Heart right ventricle (tissue), 16 donors: Measurements from ENCODE around the gene MOCOS. TPM values are rescaled to one million over a fixed set of nuclear protein-coding genes. Genes with fewer than 3 reads are reported as not detected.

ENCODE experiments used
- ATAC-seq, 8 donors: fragments of 200-7000 bp; cut with Tn5 transposase; one replicate each; pipeline ENCODE4 v1.9.1; 2020; ENCODE audit warnings: mild to moderate bottlenecking in 8 of 8, moderate library complexity in 8 of 8, moderate number of reproducible peaks in 1 of 8
- DNase-seq, 2 donors: peaks; one replicate each; pipeline ENCODE4 v3.0.0-alpha.2; 2020
- H3K27ac ChIP-seq, 10 donors: fragments of 200-600 bp; sonication (generic) in 2 of 10; one replicate each; pipeline versions ENCODE4 v1.5.0 to v1.8.0; 2020 to 2022; ENCODE audit warnings: mild to moderate bottlenecking in 3 of 10
- H3K27me3 ChIP-seq, 7 donors: fragments of 200-600 bp; one replicate each; pipeline ENCODE4 v1.8.0; 2021 to 2022; ENCODE audit warnings: mild to moderate bottlenecking in 2 of 7
- H3K36me3 ChIP-seq, 9 donors: fragments of 200-600 bp; sonication (generic) in 1 of 9; one replicate each; pipeline versions ENCODE4 v1.5.0 to v1.8.0; 2020 to 2022; ENCODE audit warnings: mild to moderate bottlenecking in 2 of 9
- H3K4me1 ChIP-seq, 9 donors: fragments of 200-600 bp; sonication (generic) in 1 of 9; one replicate each; pipeline versions ENCODE4 v1.5.0 to v1.8.0; 2020 to 2022; ENCODE audit warnings: mild to moderate bottlenecking in 4 of 9
- H3K4me3 ChIP-seq, 10 donors: fragments of 200-600 bp; sonication (generic) in 2 of 10; one replicate each; pipeline versions ENCODE4 v1.5.0 to v1.8.0; 2020 to 2022; ENCODE audit warnings: mild to moderate bottlenecking in 7 of 10, moderate library complexity in 2 of 10
- H3K9me3 ChIP-seq, 11 donors: fragments of 200-600 bp in 10 of 11; sonication (generic) in 2 of 11; one replicate each; pipeline versions ENCODE4 v1.5.0 to v1.8.0; 2013 to 2022; ENCODE audit warnings: mild to moderate bottlenecking in 2 of 11, control low read depth in 1 of 11, moderate library complexity in 1 of 11
- CTCF ChIP-seq, 9 donors: fragments of 200-600 bp; sonication (generic) in 2 of 9; IDR thresholded peaks; one replicate each; pipeline versions ENCODE4 v1.5.0 to v1.8.0; 2021 to 2022; ENCODE audit warnings: antibody characterized with exemption in 9 of 9, mild to moderate bottlenecking in 5 of 9, moderate library complexity in 1 of 9
- WGBS, 2 donors: extraction: QIAGEN DNeasy Blood & Tissue Kit; methylation state at CpG; one replicate each; pipeline ENCODE4 v1.1.7; 2013; ENCODE audit warnings: inconsistent platforms in 1 of 2; 5-methylcytosine and 5-hydroxymethylcytosine counted together
- intact Hi-C, 10 donors: fragments of 100-400 bp; cut with DNase I; formaldehyde crosslinking; loops; one replicate each; pipeline versions ENCODE4 v1.11.1 to v1.14.2; 2022
- polyA plus RNA-seq, 2 donors: library from polyadenylated mRNA; stranded (reverse); fragments of 200-250 nt; gene quantifications; one replicate each; pipeline ENCODE4 v1.2.3, GENCODE V29; 2013
- total RNA-seq, 10 donors: library from RNA; stranded (reverse); fragmentation: NEBNext Ultra II Directional in 3 of 10; extraction: Animal tissue kit (Norgen Biotek cat#: 25700) in 3 of 10; gene quantifications; one replicate each; pipeline versions ENCODE4 v1.2.1 to v1.2.4, GENCODE V29; 2021 to 2023
- donor health status: Arrhythmogenic right ventricular cardiomyopathy.
- donor health status: ischemic (EF 13 %, LVEDD 7.1; RV severe dilation, severe dysfunction).
- donor health status: healthy with polysubstance abuse.
- donor health status: DM: no; HTN: yes; CAD: no.
- donor health status: DM: no; HTN: no; CAD: no.
- donor health status: ischemic (EF 25% LVEDD 6.9; RV normal size, moderate dysfunction).
- donor health status: ischemic (EF 25% LVEDD 5.7; RV mildly dilated, moderate dysfunction).
- donor health status: healthy.
- donor health status: DM: yes; HTN: yes; CAD: no.
- donor health status: Ischemic cardiomyopathy.
- donor health status: ischemic (EF 35%, LVEDD 5.7; RV mildly dilated, moderate dysfunction).
- donor health status: nonischemic (EF 11% LVEDD 7.7; RV severe dilation, severe dysfunction).
- donor health status: DM: yes; HTN: yes; CAD: no.
- donor health status: PGD.
- donor health status: ischemic (EF 29% LVEDD 5.4; RV normal size, mild dysfunction).
- donor health status: nonischemic (EF 23%, LVEDD 6.1; RV moderate dilation, normal function).

Gene MOCOS
- total and polyA plus RNA-seq, 12 donors: 0.06 to 0.95 (median 0.28) TPM

- TF ChIP-seq CTCF (IDR thresholded peaks at IDR 0.05): no peak
- Histone ChIP-seq H3K27ac (no peak overlapping the region), H3K4me3 (no peak overlapping the region), H3K27me3 (no peaks in the 10 kb centered on the region), H3K9me3 (no peaks in the 10 kb centered on the region), H3K36me3 (peaks cover 0 to 100% (median 74%) of the 10 kb centered on the region in 9 donors), H3K4me1 (no peaks in the 10 kb centered on the region)
- 93 to 98% methylated on average over 3 of the region's 3 CpGs for WGBS, 2 donors
- no peak for DNase-seq
- intact Hi-C loops: no loop called here
- ATAC-seq: no peak
Observed at GRCh38 chr18:36142751-36143150, 44.5 kb upstream of the MOCOS start.

GRCh38 chr18:36143391-36143790, 43.9 kb upstream of the MOCOS start:
- whole genome bisulfite sequencing, 2 donors: 100% methylated on average over 1 of the region's 2 CpGs
- DNase-seq (no peak), ATAC-seq (no peak)
- intact Hi-C loops: no loop called here
- TF ChIP-seq CTCF (IDR thresholded peaks at IDR 0.05): no peak
- Histone ChIP-seq H3K36me3 (peaks cover 0 to 100% (median 70%) of the 10 kb centered on the region in 9 donors), H3K4me3 (no peak overlapping the region), H3K27ac (no peak overlapping the region), H3K9me3 (no peaks in the 10 kb centered on the region), H3K27me3 (no peaks in the 10 kb centered on the region), H3K4me1 (no peaks in the 10 kb centered on the region)

- no peak for ATAC-seq
- TF ChIP-seq CTCF (IDR thresholded peaks at IDR 0.05): no peak
- Histone ChIP-seq H3K4me1 (no peaks in the 10 kb centered on the region), H3K27me3 (no peaks in the 10 kb centered on the region), H3K27ac (no peak overlapping the region), H3K36me3 (peaks cover 0 to 100% (median 62%) of the 10 kb centered on the region in 9 donors), H3K4me3 (no peak overlapping the region), H3K9me3 (no peaks in the 10 kb centered on the region)
- intact Hi-C loops: no loop called here
- no peak for DNase-seq
- WGBS, 2 donors: 92 to 93% methylated on average over 5 of the region's 5 CpGs
Observed at GRCh38 chr18:36149514-36150289, 37.6 kb upstream of the MOCOS start.

- DNase-seq: no peak
- no peak overlapping the region for H3K4me3 ChIP-seq
- no peak for TF ChIP-seq CTCF (IDR thresholded peaks at IDR 0.05)
- H3K27ac ChIP-seq: peak overlapping the region in 1 of 10 donors; percentile 21
- intact Hi-C loops: no loop called here
- no peak for ATAC-seq
- H3K4me1 ChIP-seq: peaks cover 0 to 1% (median 0%) of the 10 kb centered on the region in 9 donors
- WGBS, 2 donors: 95 to 100% methylated on average over 1 of the region's 1 CpG
- H3K27me3 ChIP-seq: no peaks in the 10 kb centered on the region
- no peaks in the 10 kb centered on the region for H3K9me3 ChIP-seq
- peaks cover 0 to 100% (median 41%) of the 10 kb centered on the region in 9 donors for H3K36me3 ChIP-seq
Observed at GRCh38 chr18:36152781-36153180, 34.5 kb upstream of the MOCOS start.
